DMS 273 (cell line): ENCODE results near the gene MINDY2.
"Not testable (repeated sequence)": the region's sequence is repeated elsewhere in the genome, so short reads cannot be mapped to it uniquely, and the experiment has no call there.

Experiments used
- DNase-seq: peaks from one replicate; lab custom pipeline; 2025; ENCODE audit not compliant: unreplicated experiment; lab: John Stamatoyannopoulos, UW

The MINDY2 gene

DNA sequence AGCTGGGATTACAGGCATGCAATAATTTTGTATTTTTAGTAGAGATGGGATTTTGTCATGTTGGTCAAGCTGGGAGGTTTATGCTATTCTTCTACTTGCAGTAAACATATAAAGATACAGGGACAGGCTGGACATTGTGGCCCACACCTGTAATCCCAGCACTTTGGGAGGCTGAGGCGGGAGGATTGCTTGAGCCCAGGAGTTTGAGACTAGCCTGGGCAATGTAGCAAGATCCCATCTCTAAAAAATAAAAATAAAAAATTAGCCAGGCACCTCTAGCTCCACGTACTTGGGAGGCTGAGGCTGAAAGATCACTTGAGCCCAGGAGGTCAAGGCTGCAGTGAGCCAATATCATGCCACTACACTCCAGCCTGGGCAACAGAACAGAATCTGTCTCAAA, 52.2 kb downstream of the MINDY2 start:
- not testable (repeated sequence) for DNase-seq

DNA sequence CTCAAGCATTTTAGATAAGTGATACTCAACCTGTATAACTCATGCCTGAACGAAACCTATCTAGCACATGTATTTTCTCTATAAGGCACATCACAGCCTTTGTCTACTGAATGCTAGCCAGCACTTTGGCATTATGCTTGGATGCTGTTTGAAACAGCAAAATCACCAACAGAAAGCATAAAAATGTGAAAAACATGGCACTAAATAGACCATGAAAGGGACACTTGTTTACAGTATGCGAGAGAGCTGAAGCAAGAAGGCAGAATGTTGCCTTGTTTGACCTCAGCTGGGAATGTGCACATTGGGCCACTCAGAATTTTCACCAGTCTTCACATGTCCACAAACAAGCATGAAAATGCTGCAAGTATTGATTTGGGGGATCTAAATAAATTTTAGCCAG, 59.5 kb downstream of the MINDY2 start:
- DNase-seq: no peak

DNA sequence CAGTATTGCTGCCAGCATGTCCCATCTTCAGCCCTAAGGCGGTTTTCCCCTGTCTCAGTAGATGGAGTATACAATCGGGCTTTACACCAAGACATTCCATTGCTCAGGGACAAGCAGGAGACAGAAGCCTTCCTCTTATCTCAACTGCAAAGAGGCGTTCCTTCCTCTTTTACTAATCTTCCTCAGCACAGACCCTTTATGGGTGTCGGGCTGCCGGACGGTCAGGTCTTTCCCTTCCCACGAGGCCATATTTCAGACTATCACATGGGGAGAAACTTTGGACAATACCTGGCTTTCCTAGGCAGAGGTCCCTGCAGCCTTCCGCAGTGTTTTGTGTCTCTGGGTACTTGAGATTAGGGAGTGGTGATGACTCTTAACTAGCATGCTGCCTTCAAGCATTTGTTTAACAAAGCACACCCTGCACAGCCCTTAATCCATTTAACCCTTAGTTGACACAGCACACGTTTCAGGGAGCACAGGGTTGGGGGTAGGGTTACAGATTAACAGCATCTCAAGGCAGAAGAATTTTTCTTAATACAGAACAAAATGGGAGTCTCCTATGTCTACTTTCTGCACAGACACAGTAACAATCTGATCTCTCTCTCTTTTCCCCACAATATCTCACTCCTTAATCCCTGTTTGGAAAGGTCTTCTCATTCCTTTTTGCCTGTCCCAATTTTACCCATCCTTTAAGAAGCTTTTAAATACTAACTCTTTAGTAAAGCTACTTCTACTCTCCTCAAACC, 62.8 kb downstream of the MINDY2 start:
- not testable (repeated sequence) for DNase-seq

DNA sequence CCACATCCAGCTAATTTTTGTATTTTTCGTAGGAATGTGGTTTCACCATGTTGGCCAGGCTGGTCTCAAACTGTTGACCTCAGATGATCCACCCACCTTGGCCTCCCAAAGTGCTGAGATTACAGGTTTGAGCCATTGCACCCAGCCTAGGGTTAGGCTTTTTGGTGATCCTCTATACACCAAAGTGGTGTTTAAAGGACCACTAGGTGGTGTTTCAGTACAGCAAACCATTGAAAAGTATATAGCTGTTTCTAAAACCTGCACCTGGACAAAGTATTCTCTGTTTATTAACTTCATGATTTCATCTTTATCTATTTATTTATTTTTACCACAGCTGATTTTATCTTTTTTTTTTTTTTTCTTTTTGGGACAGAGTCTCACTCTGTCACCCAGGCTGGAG, 68.4 kb downstream of the MINDY2 start:
- peak; percentile 2 for DNase-seq

DNA sequence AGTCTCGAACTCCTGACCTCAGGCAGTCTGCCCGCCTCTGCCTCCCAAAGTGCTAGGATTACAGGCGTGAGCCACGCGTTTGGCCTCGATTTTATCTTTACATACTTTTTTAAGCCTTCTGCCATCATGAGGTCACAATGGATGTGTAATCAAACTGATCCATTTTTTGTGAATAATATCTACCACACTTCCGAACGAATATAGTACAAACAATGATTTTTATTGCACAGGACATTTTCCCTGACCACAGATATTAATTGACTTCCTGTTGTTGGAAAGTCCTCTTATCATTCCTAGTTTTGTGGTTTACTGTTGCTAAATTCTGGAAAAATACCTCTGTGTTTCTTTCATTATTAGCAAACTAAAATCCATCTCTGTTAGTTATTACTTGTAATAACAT, 68.9 kb downstream of the MINDY2 start:
- no peak for DNase-seq

DNA sequence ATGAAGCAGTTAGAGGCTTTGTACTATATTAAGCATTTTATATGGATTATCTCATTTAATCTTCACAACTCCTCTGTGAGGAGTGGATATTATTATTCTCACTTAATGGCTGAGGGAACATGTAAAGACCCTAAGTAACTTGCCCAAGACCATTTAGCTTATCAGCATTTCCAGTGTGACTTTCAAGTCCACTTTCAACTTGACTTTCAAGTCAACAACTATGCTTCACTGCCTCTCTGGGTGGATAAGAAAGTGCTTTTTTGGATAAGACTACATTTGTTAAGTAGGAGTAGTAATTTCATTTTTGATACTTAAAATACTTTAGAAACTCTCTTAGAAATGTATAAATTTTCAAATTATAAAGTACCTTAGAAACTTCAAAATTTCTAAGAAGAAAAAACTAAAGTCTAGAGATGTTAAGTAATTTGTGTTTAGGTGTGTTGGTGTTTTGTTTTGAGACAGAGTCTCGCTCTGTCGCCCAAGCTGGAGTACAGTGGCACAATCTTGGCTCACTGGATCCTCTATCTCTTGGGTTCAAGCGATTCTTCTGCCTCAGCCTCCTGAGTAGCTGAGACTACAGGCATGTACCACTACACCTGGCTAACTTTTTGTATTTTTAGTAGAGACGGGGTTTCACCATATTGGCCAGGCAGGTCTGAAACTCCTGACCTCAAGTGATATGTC, 71.8 kb downstream of the MINDY2 start:
- no peak for DNase-seq

DNA sequence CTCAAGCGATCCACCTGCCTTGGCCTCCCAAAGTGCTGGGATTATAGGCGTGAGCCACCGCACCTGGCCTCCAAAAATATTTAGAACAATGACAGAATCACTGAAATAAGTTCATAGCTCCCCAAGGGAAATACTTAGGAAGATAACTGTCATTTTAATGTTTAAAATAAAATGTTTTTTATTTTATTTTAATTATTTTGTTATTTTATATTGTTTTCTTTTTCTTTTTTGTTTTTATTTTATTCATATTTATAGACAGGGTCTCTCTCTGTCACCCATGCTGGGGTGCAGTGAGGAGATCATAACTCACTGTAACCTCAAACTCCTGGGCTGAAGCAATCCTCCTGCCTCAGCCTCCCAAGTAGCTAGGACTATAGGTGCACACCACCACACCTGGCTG, 80.1 kb downstream of the MINDY2 start:
- not testable (repeated sequence) for DNase-seq

DNA sequence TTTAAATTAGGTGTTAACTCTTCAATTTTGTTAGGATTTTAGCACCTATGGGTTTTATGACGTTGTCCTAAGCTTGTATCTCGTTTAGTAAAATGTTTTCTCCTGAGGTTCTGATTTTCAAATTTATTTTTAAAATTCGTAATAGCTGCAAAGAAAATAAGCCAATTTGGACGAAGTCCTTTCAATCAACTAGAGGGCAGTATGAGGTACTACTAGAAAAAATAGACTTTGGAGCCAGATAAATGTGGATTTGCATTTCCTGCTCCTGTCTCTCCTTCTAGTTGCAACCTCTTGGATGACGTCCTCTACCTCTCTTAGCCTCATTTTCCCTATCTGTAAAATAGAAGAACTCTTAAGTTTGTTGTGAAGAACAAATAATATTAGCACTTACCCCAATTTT, 81.2 kb downstream of the MINDY2 start:
- DNase-seq: no peak

DNA sequence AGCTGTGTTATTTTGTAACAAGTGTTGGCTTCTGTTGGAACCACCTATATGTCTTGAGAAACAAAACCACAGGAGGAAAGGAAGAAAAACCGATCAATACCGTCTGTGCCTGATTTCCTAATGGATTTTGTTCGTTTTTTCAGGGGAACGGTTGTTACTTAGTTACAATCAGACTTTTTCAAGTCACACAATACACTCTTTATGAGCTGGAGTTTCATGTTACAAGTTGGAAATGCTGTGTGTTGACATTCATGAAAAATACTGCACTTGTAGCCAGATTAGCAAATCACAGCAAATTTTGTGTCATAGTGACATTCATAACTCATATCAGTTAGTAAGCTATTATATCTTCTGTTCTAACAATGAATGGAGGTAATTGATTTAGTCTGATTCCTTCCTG, 83.5 kb downstream of the MINDY2 start:
- no peak for DNase-seq

DNA sequence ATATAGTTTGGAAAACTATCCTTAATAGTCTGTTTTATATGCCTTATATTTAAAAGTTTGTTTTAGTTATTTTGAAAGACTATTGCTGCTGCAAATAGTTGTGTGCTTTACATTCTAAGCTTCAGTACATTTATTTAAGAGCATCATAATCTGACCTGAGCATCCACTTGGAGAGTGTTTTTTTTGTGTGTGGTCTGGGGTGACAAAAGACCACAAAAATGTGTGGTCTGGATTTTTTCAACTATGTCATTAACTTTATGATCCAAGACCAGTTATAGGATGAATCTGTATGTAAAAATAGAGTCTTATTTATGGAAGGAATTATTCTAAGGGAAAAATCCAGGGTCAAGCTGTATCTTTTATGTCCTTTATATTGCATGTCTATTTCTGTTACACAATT, 85.0 kb downstream of the MINDY2 start:
- no peak for DNase-seq

DNA sequence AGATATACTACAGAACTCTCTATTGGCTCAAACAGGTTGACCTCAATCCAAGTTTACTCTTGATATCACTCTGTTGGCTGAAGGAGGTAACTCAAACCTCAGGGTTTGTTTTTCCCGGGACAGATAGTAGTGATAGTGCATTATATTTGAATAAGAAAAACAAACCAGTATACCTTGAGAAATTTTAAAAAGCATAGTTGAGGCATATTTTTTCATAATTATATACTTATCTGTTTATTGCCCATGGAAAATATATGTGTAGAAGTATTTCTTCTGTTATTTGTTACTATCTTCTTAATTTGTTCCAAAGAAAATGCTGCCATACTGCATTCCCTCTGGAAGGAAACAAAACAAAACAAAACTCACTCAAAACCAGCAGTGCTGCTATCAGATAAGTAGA, 85.5 kb downstream of the MINDY2 start:
- DNase-seq: not testable (repeated sequence)

DNA sequence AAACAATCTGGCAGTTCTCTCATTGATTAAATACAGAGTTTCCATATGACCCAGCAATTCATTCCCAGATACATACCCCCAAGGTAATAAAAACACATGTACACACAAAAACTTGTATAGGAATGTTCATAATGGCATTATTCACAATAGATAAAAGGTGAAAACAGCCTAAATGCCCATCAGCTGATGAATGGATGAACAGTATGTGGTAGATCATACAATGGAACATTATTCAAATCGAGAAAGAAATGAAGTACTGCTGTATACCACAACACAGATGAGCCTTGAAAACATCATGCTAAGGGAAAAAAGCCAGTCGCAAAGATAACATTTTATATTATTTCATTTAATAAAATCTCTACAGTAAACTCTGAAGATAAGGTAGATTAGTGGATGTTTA, 91.2 kb downstream of the MINDY2 start:
- DNase-seq: no peak

DNA sequence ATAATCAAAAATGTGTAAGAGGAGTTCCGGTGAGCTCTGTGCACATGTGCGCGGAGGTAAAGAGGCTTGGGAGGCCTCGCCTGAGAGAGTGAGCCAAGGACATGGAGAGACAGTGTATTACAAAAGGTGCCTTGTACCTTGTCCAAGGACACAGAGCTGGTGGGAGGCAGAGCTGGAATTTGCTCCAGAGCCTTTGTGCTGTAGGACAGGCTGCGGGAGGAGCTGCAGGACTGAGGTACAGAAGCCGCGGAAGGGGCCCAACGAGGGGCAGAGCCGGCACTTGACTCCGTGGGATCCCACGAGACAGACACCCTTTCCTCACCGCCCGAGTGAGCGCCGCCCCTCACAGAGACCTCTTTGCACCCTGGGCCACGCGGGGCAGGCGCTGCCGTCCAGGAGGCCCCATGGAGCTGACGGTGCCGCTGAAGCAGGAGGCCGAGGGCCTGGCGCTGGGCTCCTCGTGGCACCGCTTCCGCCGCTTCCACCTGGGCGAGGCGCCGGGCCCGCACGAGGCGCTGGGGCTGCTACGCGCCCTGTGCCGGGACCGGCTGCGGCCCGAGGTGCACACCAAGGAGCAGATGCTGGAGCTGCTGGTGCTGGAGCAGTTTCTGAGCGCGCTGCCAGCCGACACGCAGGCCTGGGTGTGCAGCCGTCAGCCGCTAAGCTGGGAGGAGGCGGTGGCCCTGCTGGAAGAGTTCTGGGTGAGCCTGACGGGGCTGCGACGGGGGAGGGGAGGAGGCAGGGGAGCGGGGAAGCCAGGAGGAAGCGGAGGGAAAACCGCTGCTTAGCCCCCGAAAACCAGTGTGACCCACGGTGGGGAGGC, 93.7 kb downstream of the MINDY2 start:
- DNase-seq: no peak

DNA sequence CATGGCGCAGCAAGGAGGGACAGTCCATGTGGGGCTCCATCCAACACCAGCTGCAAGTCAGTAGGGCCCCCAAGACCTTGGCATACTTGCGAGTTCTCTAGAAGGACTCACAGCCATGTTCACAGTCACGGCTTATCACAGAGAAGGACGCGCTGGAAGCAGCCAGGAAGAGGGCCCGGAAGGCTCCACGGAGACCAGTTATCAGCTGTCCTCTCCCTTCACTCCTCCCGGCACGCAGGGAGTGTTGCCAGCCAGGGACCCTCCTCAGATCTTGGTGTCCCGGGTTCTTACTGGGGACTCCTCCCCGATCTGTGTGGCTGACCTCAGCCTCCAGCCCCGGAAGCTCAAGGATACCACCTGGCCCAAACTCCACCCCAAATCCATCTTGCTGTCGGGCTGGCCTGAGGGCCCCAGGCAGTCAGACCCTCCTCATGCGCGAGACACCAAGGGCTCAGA, 94.4 kb downstream of the MINDY2 start:
- no peak for DNase-seq

DNA sequence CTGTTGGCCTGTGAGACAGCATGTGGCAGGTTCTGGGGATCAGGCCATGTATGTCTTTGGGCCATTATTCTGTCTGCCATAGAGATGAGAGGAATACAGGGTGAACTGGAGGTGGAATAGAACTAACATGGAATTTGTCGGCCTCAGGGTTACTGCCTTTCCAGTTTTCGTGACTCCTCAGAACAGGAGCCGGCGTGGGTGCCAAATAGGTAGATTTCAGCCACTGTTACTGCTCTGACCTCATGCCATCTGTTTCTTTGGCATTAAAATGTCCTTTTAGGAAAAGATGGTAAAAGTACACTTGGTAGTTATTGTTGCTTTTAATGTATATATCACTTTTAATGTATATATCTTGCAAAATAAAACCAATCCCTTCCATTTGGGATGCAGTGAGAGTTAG, 96.8 kb downstream of the MINDY2 start:
- no peak for DNase-seq

DNA sequence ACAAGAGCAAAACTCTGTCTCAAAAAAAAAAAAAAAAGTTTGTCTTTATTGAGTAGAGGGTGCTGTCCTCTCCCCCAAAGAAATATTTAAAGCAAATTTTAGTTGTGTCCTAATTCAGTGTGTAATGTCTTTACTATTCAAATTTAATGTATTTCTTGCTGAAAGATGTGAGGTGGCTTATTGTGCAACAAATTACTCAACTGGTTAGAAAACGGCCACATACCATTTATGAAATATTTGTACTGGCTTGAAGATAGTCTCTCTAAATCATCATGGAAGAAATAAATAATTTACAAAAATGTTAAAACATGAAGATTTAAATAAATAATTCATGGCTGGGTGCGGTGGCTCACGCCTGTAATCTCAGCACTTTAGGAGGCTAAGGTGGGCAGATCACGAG, 99.3 kb downstream of the MINDY2 start:
- no peak for DNase-seq

DNA sequence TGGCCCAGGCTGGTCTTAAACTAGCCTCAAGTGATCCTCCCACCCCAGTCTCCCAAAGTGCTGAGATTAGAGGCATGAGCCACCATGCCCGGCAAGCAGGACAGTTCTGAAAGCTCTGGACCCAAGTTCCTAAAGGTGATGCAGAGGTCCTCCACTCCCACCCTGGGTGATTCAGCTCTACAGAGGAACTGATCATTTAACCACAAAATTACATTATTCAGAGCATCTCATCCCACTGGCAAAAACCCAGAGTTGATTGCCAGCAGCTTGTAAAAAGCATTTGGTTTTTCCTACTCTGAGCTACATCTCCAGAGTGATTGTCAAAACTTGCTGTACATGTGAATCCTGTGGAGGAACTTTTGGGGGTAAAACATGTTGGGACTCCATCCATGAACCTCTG, 102.2 kb downstream of the MINDY2 start:
- no peak for DNase-seq

DNA sequence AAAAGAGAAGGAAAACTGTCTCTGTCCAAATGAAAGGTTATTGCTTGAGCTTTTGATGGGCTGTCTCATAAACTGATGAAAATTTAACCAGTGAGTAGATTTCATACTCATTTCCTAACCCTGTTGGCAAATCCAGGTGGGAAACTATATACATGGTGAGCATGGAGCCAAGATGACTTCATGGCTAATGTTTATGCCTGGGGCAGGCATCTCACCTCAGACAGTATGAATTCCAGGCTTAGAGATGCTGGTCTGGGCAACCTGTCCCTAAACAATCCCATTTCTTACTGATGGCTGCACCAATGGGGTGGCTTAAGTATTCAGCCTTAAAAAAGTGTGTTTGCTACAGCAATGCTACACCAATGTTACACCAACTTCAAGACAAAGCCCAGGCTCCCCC, 104.2 kb downstream of the MINDY2 start:
- no peak for DNase-seq

DNA sequence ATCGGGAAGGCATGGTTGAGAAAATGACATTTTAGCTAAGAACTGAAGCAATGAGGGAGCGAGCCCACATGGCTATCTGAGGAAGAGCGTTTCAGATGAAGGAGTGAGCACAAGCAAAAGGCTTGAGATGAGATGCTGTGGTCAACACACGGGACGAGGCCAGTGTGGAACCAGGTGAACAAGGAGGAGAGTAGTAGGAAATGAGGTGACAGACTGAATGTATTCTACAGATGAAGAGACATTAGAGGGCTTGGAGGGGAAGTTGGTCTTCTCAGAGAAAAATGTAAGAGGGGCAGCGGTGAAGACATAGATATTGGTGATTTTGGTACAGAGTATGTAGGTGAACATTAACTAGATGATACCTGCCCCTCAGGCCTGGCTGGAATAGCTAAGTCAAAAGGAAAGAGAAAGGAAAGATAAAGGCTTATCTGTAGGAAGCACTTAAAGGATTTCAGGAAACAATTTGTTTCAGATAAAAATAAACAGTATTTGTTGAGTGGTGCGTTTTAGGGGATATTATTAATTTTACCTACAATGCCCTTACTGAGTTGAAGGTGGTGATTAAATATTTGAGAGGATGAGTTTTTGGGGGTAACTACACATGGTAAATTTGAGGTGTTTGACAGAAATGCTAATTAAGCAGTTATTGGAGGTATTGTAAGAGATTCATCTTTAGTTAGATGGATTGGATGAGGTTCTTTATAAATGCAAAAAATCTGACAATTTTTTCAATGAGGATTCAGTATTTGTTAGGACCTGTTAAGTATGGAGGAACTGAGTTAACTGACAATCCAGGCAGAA, 105.4 kb downstream of the MINDY2 start:
- DNase-seq: no peak

DNA sequence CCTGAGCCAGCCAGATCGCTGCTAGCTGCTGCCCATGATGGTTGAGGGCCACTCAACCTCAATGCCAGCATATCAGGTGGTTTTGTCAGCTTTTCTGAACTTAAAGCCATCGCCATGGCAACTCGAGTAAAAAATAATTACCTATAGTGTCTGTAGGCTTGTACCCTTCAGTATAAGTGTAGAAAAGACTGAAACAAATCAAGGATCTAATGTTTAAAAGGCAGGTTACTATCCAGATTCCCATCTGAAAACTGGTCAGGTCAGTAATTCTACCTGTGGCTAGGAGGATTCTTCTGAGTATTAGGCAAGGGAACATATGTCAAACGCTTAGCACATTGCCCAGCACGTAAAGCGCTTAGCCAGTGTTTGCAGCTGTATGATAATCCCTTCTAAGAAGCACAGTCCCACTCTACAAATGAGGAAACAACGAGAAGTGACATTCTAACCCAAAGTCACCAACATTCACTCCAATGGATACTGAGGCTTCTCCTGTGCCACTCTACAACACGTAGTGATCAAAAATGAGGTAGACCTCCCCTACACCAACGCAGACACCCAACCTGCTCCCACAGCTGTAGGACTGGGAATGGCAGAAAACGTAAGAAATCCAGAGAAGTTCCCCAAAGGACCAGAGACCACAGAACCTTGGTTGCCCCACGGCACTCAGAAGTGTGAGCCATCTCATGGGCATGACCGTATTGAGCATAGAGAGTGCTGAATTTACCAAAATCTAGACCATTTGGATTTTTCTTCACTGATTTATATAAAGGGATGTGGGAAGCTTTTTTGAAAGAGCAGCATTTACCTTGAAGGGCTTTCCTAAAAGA, 107.1 kb downstream of the MINDY2 start:
- no peak for DNase-seq
